K562 (cell line): ENCODE measurements around the gene WIPF1. TPM values are rescaled to one million over a fixed set of nuclear protein-coding genes. Genes with fewer than 3 reads are reported as not detected.

ENCODE experiments used
- AFF4 ChIP-seq: sonication (generic); formaldehyde crosslinking; IDR thresholded peaks from 2 replicates; pipeline ENCODE4 v1.8.0; 2023; ENCODE audit warnings: mild to moderate bottlenecking, missing genetic modification reagents
- BRF1 ChIP-seq: IDR thresholded peaks from 3 replicates; pipeline ENCODE4 v1.6.1; 2011; ENCODE audit warnings: borderline replicate concordance, mild to moderate bottlenecking; ENCODE audit not compliant: insufficient read length; ENCODE audit errors: extremely low read depth
- CBFA2T3 ChIP-seq: fragments of 450-650 bp; IDR thresholded peaks from 2 replicates; pipeline ENCODE4 v1.6.1; 2017
- MEF2A ChIP-seq: IDR thresholded peaks from 2 replicates; pipeline ENCODE4 v1.6.1; 2011; ENCODE audit warnings: low read depth, mild to moderate bottlenecking, low read length, moderate library complexity; ENCODE audit not compliant: control insufficient read depth
- MTA3 ChIP-seq: fragments of 450-650 bp; formaldehyde crosslinking; IDR thresholded peaks from 2 replicates; pipeline ENCODE4 v1.6.1; 2017; ENCODE audit warnings: mild to moderate bottlenecking, borderline replicate concordance
- NBN ChIP-seq: fragments of 450-650 bp; IDR thresholded peaks from 2 replicates; pipeline ENCODE4 v1.6.1; 2016; ENCODE audit warnings: low read depth, mild to moderate bottlenecking
- PRMT5 ChIP-seq: sonication (generic); formaldehyde crosslinking; IDR thresholded peaks from 2 replicates; pipeline ENCODE4 v1.5.0; 2020; ENCODE audit warnings: missing genetic modification reagents
- SAFB ChIP-seq: fragments of 200-400 bp; formaldehyde crosslinking; IDR thresholded peaks from 2 replicates; pipeline ENCODE4 v1.6.1; 2017; ENCODE audit warnings: low read depth, low read length, borderline replicate concordance
- SMARCA4 ChIP-seq: fragments of 450-650 bp; IDR thresholded peaks from 2 replicates; pipeline ENCODE4 v1.6.1; 2016
- SPI1 ChIP-seq: IDR thresholded peaks from 2 replicates; pipeline ENCODE4 v1.6.1; 2011; ENCODE audit warnings: low read depth, low read length, control low read depth, borderline replicate concordance
- TEAD1 ChIP-seq, 2 experiments: fragments of 450-650 bp in 1 of 2; sonication (generic) in 1 of 2; formaldehyde crosslinking; IDR thresholded peaks; 2 replicates each; pipeline versions ENCODE4 v1.4.0 to v1.8.0; 2020 to 2022; ENCODE audit warnings: mild to moderate bottlenecking in 2 of 2, missing genetic modification reagents in 1 of 2
- THAP12 ChIP-seq: fragments of 250-450 bp; sonication (Bioruptor Pico); IDR thresholded peaks from 2 replicates; pipeline ENCODE4 v1.9.0; 2021; ENCODE audit warnings: mild to moderate bottlenecking, inconsistent platforms
- XRCC5 ChIP-seq: fragments of 200-400 bp; formaldehyde crosslinking; IDR thresholded peaks from 2 replicates; pipeline ENCODE4 v1.6.1; 2017; ENCODE audit warnings: low read depth, mild to moderate bottlenecking, low read length
- ZNF146 ChIP-seq: IDR thresholded peaks from one replicate; pipeline ENCODE4 v1.6.1; 2018; ENCODE audit warnings: missing compliant biosample characterization; ENCODE audit not compliant: unreplicated experiment
- ZNF449 ChIP-seq: fragments of 250-450 bp; sonication (Bioruptor Pico); IDR thresholded peaks from 2 replicates; pipeline ENCODE4 v1.8.0; 2022; ENCODE audit warnings: moderate library complexity, mild to moderate bottlenecking, inconsistent platforms
- ZNF57 ChIP-seq: fragments of 450-650 bp; formaldehyde crosslinking; IDR thresholded peaks from 2 replicates; pipeline ENCODE4 v1.4.0; 2020; ENCODE audit warnings: mild to moderate bottlenecking, moderate library complexity
- ZNF77 ChIP-seq: fragments of 250-450 bp; sonication (Bioruptor Pico); IDR thresholded peaks from 2 replicates; pipeline ENCODE4 v1.5.0; 2020
- ZNF830 ChIP-seq: fragments of 250-450 bp; sonication (Bioruptor Pico); IDR thresholded peaks from 2 replicates; pipeline ENCODE4 v1.5.0; 2021; ENCODE audit warnings: mild to moderate bottlenecking
- polyA plus RNA-seq, 8 experiments: library from polyadenylated mRNA; depleted of rRNA in 4 of 8; stranded (reverse) in 5 of 8; unstranded in 3 of 8; fragments of >200 nt; fragmentation: Nextera tagmentation in 2 of 8; fragmentation: Illumina TruSeq in 1 of 8; extraction: Ambion mirVana in 2 of 8; extraction: Trizol in 1 of 8; gene quantifications; 2 replicates each; pipeline versions ENCODE4 v1.2.1 to v1.2.3, GENCODE V29; 2011 to 2014; ENCODE audit warnings: inconsistent platforms in 1 of 8, missing spikeins in 1 of 8
- total RNA-seq, 7 experiments: library from RNA; depleted of rRNA in 6 of 7; stranded (reverse); fragments of >200 nt in 6 of 7; fragmentation: Illumina TruSeq in 2 of 7; extraction: Trizol in 2 of 7; gene quantifications; 2 replicates each; pipeline versions ENCODE4 v1.2.1 to v1.2.3, GENCODE V29; 2011 to 2021; ENCODE audit warnings: low replicate concordance in 1 of 7

The WIPF1 gene
- total and polyA plus RNA-seq, 9 of the 15 experiments (the other 6 are each of a cell fraction or from before 2014, with no cell fraction given) = 0.54 to 4.9 (median 2.4) TPM

GRCh38 chr2:174546519-174547506 is 50.8 kb downstream of the WIPF1 start (continued):
- TF ChIP-seq NBN (0 out of 2 replicates have a peak, but pooled peaks have one; percentile 19), TEAD1 (CRISPR knock-in tag; IDR thresholded peaks at IDR 0.05) (peak in 1 of 2 experiments; percentile 57; a peak in 1 of 4 replicates), MTA3 (no peak), MEF2A (no peak), SMARCA4 (0 out of 2 replicates have a peak, but pooled peaks have one; percentile 9), ZNF146 (CRISPR knock-in tag) (no peak), BRF1 (no peak), SPI1 (no peak), PRMT5 (CRISPR knock-in tag) (no peak), ZNF830 (0 out of 2 replicates have a peak, but pooled peaks have one; percentile 79), CBFA2T3 (no peak), ZNF77 (no peak), SAFB (no peak), AFF4 (no peak), THAP12 (CRISPR knock-in tag) (no peak), ZNF57 (CRISPR knock-in tag) (no peak), XRCC5 (no peak), ZNF449 (no peak)
